Testis (tissue), 3 donors: ENCODE measurements around the gene COPS9. TPM values are rescaled to one million over a fixed set of nuclear protein-coding genes. Genes with fewer than 3 reads are reported as not detected.

Experiments used
- DNase-seq: peaks from one replicate; pipeline ENCODE4 v3.0.0-alpha.2; 2019
- H3K27ac ChIP-seq, 2 donors: fragments of 200-600 bp; sonication (generic); one replicate each; pipeline ENCODE4 v1.5.1; 2019
- H3K27me3 ChIP-seq: fragments of 200-600 bp; sonication (generic); one replicate; pipeline ENCODE4 v1.5.1; 2019
- H3K36me3 ChIP-seq: fragments of 200-600 bp; sonication (generic); one replicate; pipeline ENCODE4 v1.5.1; 2017; ENCODE audit warnings: low read depth; ENCODE audit errors: missing control alignments
- H3K4me1 ChIP-seq: fragments of 200-600 bp; sonication (generic); one replicate; pipeline ENCODE4 v1.5.1; 2019
- H3K4me3 ChIP-seq, 2 donors: fragments of 200-600 bp; sonication (generic); one replicate each; pipeline ENCODE4 v1.5.1; 2017 to 2019
- H3K9me3 ChIP-seq: fragments of 200-600 bp; sonication (generic); one replicate; pipeline ENCODE4 v1.5.1; 2017
- CTCF ChIP-seq, 3 experiments: fragments of 450-650 bp in 2 of 3; fragments of 200-600 bp in 1 of 3; sonication (generic) in 1 of 3; IDR thresholded peaks; one replicate each; pipeline ENCODE4 v1.5.1; 2016 to 2019; ENCODE audit warnings: antibody characterized with exemption in 3 of 3, mild to moderate bottlenecking in 2 of 3, moderate library complexity in 1 of 3
- POLR2A ChIP-seq: fragments of 450-650 bp; IDR thresholded peaks from one replicate; pipeline ENCODE4 v1.6.1; 2017; ENCODE audit warnings: antibody characterized with exemption, mild to moderate bottlenecking, moderate library complexity
- WGBS, 2 donors: methylation state at CpG; one replicate each; pipeline ENCODE4 v1.1.5; 2018; 5-methylcytosine and 5-hydroxymethylcytosine counted together
- intact Hi-C: fragments of 100-400 bp; cut with DNase I; formaldehyde crosslinking; loops from one replicate; pipeline ENCODE4 v1.15.1; 2023; ENCODE audit warnings: low total_unique reads
- polyA plus RNA-seq: library from polyadenylated mRNA; stranded (reverse); fragments of 350-450 nt; fragmentation: Illumina TruSeq; extraction: RNeasy Lipid Tissue Mini Kit (QIAGEN cat#74804); gene quantifications from one replicate; pipeline ENCODE4 v1.2.3, GENCODE V29; 2014; ENCODE audit warnings: low read depth, low replicate concordance; ENCODE audit not compliant: insufficient read depth
- total RNA-seq, 2 donors: library from RNA; depleted of rRNA; stranded (reverse); fragments of >200 nt; gene quantifications; one replicate each; pipeline ENCODE4 v1.2.3, GENCODE V29; 2016

Gene COPS9
- total and polyA plus RNA-seq, 3 donors from 2014 or later: 167 to 201 (median 170) TPM

GRCh38 chr2:240156435-240157146, 20.5 kb upstream of the COPS9 start:
- no peak for DNase-seq
- peaks cover 5% of the 10 kb centered on the region for H3K4me1 ChIP-seq
- H3K27ac ChIP-seq: no peak overlapping the region
- H3K27me3 ChIP-seq: no peaks in the 10 kb centered on the region
- intact Hi-C loops: no loop called here
- no peaks in the 10 kb centered on the region for H3K36me3 ChIP-seq
- no peak overlapping the region for H3K4me3 ChIP-seq
- WGBS, 2 donors: 83 to 91% methylated on average over 24 to 29 of the region's 29 CpGs
- no peaks in the 10 kb centered on the region for H3K9me3 ChIP-seq
- TF ChIP-seq POLR2A (no peak), CTCF (IDR thresholded peaks at IDR 0.05) (no peak)

- Histone ChIP-seq H3K27ac (no peak overlapping the region), H3K4me1 (peaks cover 5% of the 10 kb centered on the region), H3K27me3 (no peaks in the 10 kb centered on the region), H3K9me3 (no peaks in the 10 kb centered on the region), H3K36me3 (no peaks in the 10 kb centered on the region), H3K4me3 (no peak overlapping the region)
- TF ChIP-seq CTCF (IDR thresholded peaks at IDR 0.05): no peak
- TF ChIP-seq POLR2A: no peak
- DNase-seq: no peak
- 83 to 84% methylated on average over 13 of the region's 13 CpGs for WGBS, 2 donors
- intact Hi-C loops: no loop called here
These were observed 19.8 kb upstream of the COPS9 start for GRCh38 chr2:240155745-240156390.

DNA sequence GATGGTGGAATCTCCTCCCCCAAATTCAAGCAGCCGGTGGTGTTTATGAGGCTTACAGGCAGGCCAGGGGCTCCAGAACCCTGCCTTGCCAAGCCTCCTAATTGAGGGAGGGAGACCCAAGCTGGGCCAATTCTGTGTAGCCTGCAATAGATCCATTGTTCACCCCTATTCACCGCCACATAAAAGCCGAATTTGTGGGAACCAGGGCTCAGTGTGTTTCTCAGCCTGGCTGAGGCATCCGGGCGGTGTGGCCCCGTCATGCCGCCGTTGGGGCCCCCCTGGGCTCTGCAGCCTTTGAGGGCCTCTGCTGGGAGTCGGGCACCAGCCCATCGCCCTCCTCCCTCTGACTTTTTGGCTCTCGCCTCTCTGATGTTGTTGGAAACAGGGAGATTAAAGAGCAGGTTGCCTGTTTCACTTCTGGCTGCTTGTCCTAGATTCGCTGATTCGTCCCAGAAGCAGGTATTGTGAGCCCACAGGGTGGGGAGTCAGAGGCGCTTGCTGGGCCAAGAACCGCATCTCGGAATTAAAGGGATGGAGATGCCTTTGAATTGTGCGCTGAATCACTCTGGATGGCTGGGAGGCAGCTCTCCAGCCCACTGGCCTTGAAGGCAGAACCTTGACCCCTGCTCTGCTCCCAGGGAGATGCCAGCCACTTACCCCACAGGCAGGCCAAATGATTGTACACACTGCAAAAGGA, 19.1 kb upstream of the COPS9 start:
- Histone ChIP-seq H3K4me3 (no peak overlapping the region), H3K27me3 (no peaks in the 10 kb centered on the region), H3K9me3 (no peaks in the 10 kb centered on the region), H3K27ac (no peak overlapping the region), H3K36me3 (no peaks in the 10 kb centered on the region), H3K4me1 (peaks cover 5% of the 10 kb centered on the region)
- TF ChIP-seq POLR2A (no peak), CTCF (IDR thresholded peaks at IDR 0.05) (no peak)
- DNase-seq: no peak
- intact Hi-C loops: no loop called here
- 58 to 70% methylated on average over 5 to 17 of the region's 17 CpGs for WGBS, 2 donors

- Histone ChIP-seq H3K27ac (no peak overlapping the region), H3K36me3 (no peaks in the 10 kb centered on the region), H3K27me3 (no peaks in the 10 kb centered on the region), H3K9me3 (no peaks in the 10 kb centered on the region), H3K4me1 (peaks cover 5% of the 10 kb centered on the region), H3K4me3 (no peak overlapping the region)
- intact Hi-C loops: no loop called here
- no peak for DNase-seq
- TF ChIP-seq POLR2A: no peak
- no peak for TF ChIP-seq CTCF (IDR thresholded peaks at IDR 0.05)
- 86 to 88% methylated on average over 8 of the region's 8 CpGs for WGBS, 2 donors
These were observed 18.5 kb upstream of the COPS9 start for GRCh38 chr2:240154606-240155005.
